Neuronal stem cell (in vitro differentiated cells): Measurements from ENCODE around the gene SMAD5.

Experiments
- DNase-seq: peaks from one replicate; pipeline ENCODE4 v3.0.0-alpha.2; 2013; ENCODE audit warnings: low spot score
- H2AFZ ChIP-seq: one replicate; pipeline ENCODE4 v1.6.1; 2013; ENCODE audit warnings: mild to moderate bottlenecking, low read length, inconsistent platforms
- H2AK5ac ChIP-seq: 2 replicates; pipeline ENCODE4 v1.6.1; 2013; ENCODE audit warnings: low read depth, mild to moderate bottlenecking, inconsistent platforms, low read length, moderate library complexity, mixed read lengths
- H2BK120ac ChIP-seq: 2 replicates; pipeline ENCODE4 v1.6.1; 2013; ENCODE audit warnings: low read depth, mild to moderate bottlenecking, inconsistent platforms, low read length, moderate library complexity, mixed read lengths
- H2BK12ac ChIP-seq: one replicate; pipeline ENCODE4 v1.6.1; 2013; ENCODE audit warnings: low read length, inconsistent platforms
- H2BK15ac ChIP-seq: 2 replicates; pipeline ENCODE4 v1.6.1; 2013; ENCODE audit warnings: mild to moderate bottlenecking, low read length, inconsistent platforms, mixed read lengths
- H2BK5ac ChIP-seq: one replicate; pipeline ENCODE4 v1.6.1; 2013; ENCODE audit warnings: inconsistent platforms, mild to moderate bottlenecking, low read length, moderate library complexity
- H3K14ac ChIP-seq: one replicate; pipeline ENCODE4 v1.6.1; 2013; ENCODE audit warnings: low read length, inconsistent platforms
- H3K18ac ChIP-seq: 2 replicates; pipeline ENCODE4 v1.6.1; 2013; ENCODE audit warnings: low read length, inconsistent platforms
- H3K23ac ChIP-seq: 2 replicates; pipeline ENCODE4 v1.6.1; 2013; ENCODE audit warnings: low read depth, mild to moderate bottlenecking, mixed read lengths, low read length, inconsistent platforms; ENCODE audit not compliant: poor library complexity
- H3K27ac ChIP-seq: replicated peaks from 3 replicates; pipeline ENCODE4 v1.5.1; 2013; ENCODE audit warnings: low read length, inconsistent platforms
- H3K27me3 ChIP-seq, 3 experiments: 2 replicates each; pipeline ENCODE4 v1.6.1; 2013; ENCODE audit warnings: low read length in 3 of 3, mild to moderate bottlenecking in 2 of 3, inconsistent platforms in 1 of 3, low read depth in 1 of 3, mixed read lengths in 1 of 3, moderate library complexity in 1 of 3; ENCODE audit not compliant: control insufficient read depth in 3 of 3, insufficient read depth in 3 of 3
- H3K36me3 ChIP-seq, 2 donors: replicated peaks in 1 of 2; 2 replicates each; pipeline ENCODE4 v1.6.1; 2013; ENCODE audit warnings: low read length in 2 of 2; ENCODE audit not compliant: control insufficient read depth in 2 of 2, insufficient read depth in 2 of 2
- H3K4ac ChIP-seq: 2 replicates; pipeline ENCODE4 v1.6.1; 2013; ENCODE audit warnings: inconsistent platforms, mild to moderate bottlenecking, low read length, moderate library complexity
- H3K4me1 ChIP-seq, 2 donors: 1 replicate in 1 of 2; 2 replicates in 1 of 2; pipeline ENCODE4 v1.6.1; 2013; ENCODE audit warnings: low read length in 2 of 2, low read depth in 1 of 2; ENCODE audit not compliant: control insufficient read depth in 2 of 2, insufficient read depth in 1 of 2
- H3K4me2 ChIP-seq: one replicate; pipeline ENCODE4 v1.6.1; 2013; ENCODE audit warnings: mild to moderate bottlenecking, low read length, inconsistent platforms; ENCODE audit not compliant: insufficient read depth, poor library complexity, severe bottlenecking
- H3K4me3 ChIP-seq, 2 donors: 2 replicates each; pipeline ENCODE4 v1.5.1; 2013; ENCODE audit warnings: low read length in 2 of 2, mild to moderate bottlenecking in 2 of 2, inconsistent platforms in 1 of 2, moderate library complexity in 1 of 2
- H3K79me1 ChIP-seq: one replicate; pipeline ENCODE4 v1.6.1; 2013; ENCODE audit warnings: low read depth, mild to moderate bottlenecking, inconsistent platforms, low read length, moderate library complexity
- H3K9ac ChIP-seq: one replicate; pipeline ENCODE4 v1.6.1; 2013; ENCODE audit warnings: mild to moderate bottlenecking, low read depth, low read length, inconsistent platforms; ENCODE audit not compliant: poor library complexity
- H3K9me3 ChIP-seq, 2 donors: replicated peaks in 1 of 2; 2 replicates each; pipeline versions ENCODE3 to v1.6.1; 2013; ENCODE audit warnings: low read length in 2 of 2, mild to moderate bottlenecking in 2 of 2, inconsistent platforms in 1 of 2, low read depth in 1 of 2, mixed read lengths in 1 of 2, moderate library complexity in 1 of 2; ENCODE audit not compliant: control insufficient read depth in 2 of 2, insufficient read depth in 1 of 2
- H4K8ac ChIP-seq: one replicate; pipeline ENCODE4 v1.6.1; 2013; ENCODE audit warnings: low read depth, mild to moderate bottlenecking, inconsistent platforms, low read length, moderate library complexity
- H4K91ac ChIP-seq: one replicate; pipeline ENCODE4 v1.6.1; 2013; ENCODE audit warnings: low read length, low read depth, mild to moderate bottlenecking, inconsistent platforms; ENCODE audit not compliant: poor library complexity
- WGBS, 2 donors: extraction: QIAGEN DNeasy Blood & Tissue Kit; methylation state at CpG; one replicate each; pipeline ENCODE4 v1.1.7; 2013; ENCODE audit warnings: missing lambda C conversion rate in 2 of 2, mixed read lengths in 1 of 2; ENCODE audit not compliant: insufficient read length in 2 of 2, insufficient replicate concordance in 1 of 2; ENCODE audit errors: extremely low coverage in 2 of 2; 5-methylcytosine and 5-hydroxymethylcytosine counted together

Gene SMAD5

DNA sequence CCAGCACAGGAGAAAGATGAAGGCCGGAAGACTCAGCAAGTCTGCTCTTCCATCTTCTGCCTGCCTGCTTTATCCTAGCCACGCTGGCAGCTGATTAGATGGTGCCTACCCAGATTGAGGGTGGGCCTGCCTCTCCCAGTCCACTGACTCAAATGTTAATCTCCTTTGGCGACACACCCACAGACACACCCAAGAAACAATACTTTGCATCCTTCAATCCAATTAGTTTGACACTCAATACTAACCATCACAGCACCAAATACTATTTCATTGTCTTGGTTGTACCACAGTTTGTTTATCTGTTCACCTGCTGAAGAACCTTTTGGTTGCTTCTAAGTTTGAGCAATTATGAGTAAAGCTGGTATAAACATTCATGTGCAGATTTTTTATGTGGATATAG is 36.6 kb downstream of the SMAD5 start:
- no CpG with 5 or more reads among the region's 3 CpGs for WGBS, 2 donors
- Histone ChIP-seq H3K36me3 (peaks cover 6 to 94% of the 10 kb centered on the region in 2 donors), H3K9ac (no peak overlapping the region), H4K8ac (no peak overlapping the region), H2BK120ac (no peak overlapping the region), H3K9me3 (peaks cover 0 to 5% of the 10 kb centered on the region in 2 donors), H3K27ac (no peak overlapping the region), H2BK12ac (no peak overlapping the region), H3K27me3 (no peaks in the 10 kb centered on the region), H4K91ac (no peak overlapping the region), H2AFZ (no peak overlapping the region), H2AK5ac (no peak overlapping the region), H3K79me1 (no peaks in the 10 kb centered on the region), H3K4me1 (no peaks in the 10 kb centered on the region), H3K4me2 (no peak overlapping the region), H3K23ac (no peak overlapping the region), H3K4me3 (no peak overlapping the region), H3K14ac (no peak overlapping the region), H2BK15ac (no peak overlapping the region), H3K18ac (no peak overlapping the region), H2BK5ac (no peak overlapping the region), H3K4ac (no peak overlapping the region)
- DNase-seq, result no peak

DNA sequence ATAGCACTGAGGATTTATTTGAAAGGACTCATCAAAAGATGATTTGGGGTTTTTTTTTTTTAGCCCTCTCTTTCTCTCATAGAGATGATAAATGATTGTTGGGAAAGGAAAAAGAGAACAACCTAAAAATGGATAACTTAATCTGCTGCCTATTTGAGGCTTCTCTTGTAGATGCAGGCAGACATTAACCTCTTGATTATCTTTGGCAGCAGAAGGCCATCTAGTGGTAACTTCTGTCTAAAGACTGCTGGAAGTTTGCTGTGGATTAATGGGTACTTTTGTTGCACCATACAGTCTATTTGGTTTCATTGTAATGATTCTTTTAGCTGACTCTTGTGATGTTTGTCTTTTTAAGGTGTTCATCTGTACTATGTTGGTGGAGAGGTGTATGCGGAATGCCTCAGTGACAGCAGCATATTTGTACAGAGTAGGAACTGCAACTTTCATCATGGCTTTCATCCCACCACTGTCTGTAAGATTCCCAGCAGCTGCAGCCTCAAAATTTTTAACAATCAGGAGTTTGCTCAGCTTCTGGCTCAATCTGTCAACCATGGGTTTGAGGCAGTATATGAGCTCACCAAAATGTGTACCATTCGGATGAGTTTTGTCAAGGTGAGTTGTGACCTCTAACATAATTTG is 41.5 kb downstream of the SMAD5 start:
- Histone ChIP-seq H4K91ac (no peak overlapping the region), H3K79me1 (peaks cover 2% of the 10 kb centered on the region), H2BK12ac (no peak overlapping the region), H2AFZ (no peak overlapping the region), H3K9me3 (peaks cover 0 to 4% of the 10 kb centered on the region in 2 donors), H3K4me1 (no peaks in the 10 kb centered on the region), H3K18ac (no peak overlapping the region), H2BK120ac (no peak overlapping the region), H3K27me3 (no peaks in the 10 kb centered on the region), H3K27ac (no peak overlapping the region), H2BK5ac (no peak overlapping the region), H3K4ac (no peak overlapping the region), H2AK5ac (no peak overlapping the region), H3K14ac (no peak overlapping the region), H3K36me3 (peaks cover 9 to 95% of the 10 kb centered on the region in 2 donors), H3K9ac (no peak overlapping the region), H3K4me3 (no peak overlapping the region), H4K8ac (no peak overlapping the region), H2BK15ac (no peak overlapping the region), H3K4me2 (no peak overlapping the region), H3K23ac (no peak overlapping the region)
- no peak for DNase-seq
- WGBS, 2 donors, result no CpG with 5 or more reads among the region's 2 CpGs

DNA sequence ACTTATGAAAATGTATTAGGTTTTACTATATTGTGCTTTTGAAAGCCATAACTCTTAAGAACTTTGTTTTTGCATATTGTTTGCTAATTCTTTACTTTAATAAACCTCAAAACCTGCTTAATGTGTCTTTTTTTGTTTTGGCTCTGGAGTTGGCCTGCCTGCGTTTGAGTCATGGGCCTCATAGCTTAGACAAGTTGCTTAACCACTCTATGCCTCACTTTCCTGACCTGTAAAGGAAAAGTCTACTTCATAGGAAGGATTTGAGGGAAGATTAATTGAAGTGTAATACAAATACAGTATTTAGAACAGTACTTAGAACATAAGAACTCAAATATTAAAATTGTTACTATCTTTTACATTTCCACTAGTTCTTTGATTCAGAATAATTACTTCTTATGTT is 50.0 kb downstream of the SMAD5 start:
- Histone ChIP-seq H4K8ac (no peak overlapping the region), H3K27ac (no peak overlapping the region), H4K91ac (no peak overlapping the region), H2BK15ac (no peak overlapping the region), H3K4me1 (no peaks in the 10 kb centered on the region), H3K79me1 (peaks cover 2% of the 10 kb centered on the region), H2AK5ac (no peak overlapping the region), H2BK120ac (no peak overlapping the region), H3K36me3 (peaks cover 2 to 73% of the 10 kb centered on the region in 2 donors), H2BK5ac (no peak overlapping the region), H3K4me3 (no peak overlapping the region), H3K9me3 (no peaks in the 10 kb centered on the region), H3K27me3 (no peaks in the 10 kb centered on the region), H3K4me2 (no peak overlapping the region), H2AFZ (no peak overlapping the region), H3K4ac (no peak overlapping the region), H3K23ac (no peak overlapping the region), H3K18ac (no peak overlapping the region), H2BK12ac (no peak overlapping the region), H3K9ac (no peak overlapping the region), H3K14ac (no peak overlapping the region)
- no peak for DNase-seq
- WGBS, 2 donors, result no CpG with 5 or more reads among the region's 1 CpG

DNA sequence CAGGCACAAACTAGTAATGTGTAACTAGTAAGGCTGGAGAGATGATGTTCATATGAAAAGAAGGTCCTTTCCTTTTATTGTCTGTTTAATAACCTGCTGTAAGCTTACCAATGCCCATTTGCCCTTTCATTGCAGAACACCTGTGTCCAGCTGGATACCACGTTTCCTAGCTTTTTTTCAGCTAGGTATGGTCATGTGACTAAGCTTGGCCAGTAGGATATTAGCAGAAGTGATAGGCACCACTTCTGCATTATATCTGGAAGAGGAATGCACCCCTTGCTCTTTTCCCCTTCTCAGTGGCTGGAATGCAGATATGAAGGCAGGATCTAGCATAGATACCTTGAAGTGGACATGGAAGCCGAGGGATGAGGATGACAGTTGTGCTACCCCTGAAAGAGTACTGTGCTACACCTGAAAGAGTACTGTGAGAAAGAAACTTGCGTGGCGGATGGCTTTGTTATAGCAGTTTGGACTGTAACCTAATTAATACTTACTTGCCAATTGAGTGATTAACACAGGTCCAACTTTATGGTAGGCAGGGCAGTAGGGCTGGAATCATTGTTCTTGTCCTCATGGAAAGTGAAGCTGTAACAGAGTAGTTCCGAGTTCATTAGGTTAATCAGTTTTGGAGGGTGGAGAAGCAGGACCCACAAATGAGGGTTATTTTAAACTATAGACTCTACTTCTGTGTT is 53.5 kb downstream of the SMAD5 start:
- Histone ChIP-seq H2AFZ (no peak overlapping the region), H3K79me1 (no peaks in the 10 kb centered on the region)
- WGBS, 2 donors, result no CpG with 5 or more reads among the region's 5 CpGs

More for the DNA sequence above, 53.5 kb downstream of the SMAD5 start:
- peaks cover 3 to 56% of the 10 kb centered on the region in 2 donors for H3K36me3 ChIP-seq
- no peaks in the 10 kb centered on the region for H3K9me3 ChIP-seq
- H3K4ac ChIP-seq, result no peak overlapping the region
- H4K91ac ChIP-seq, result no peak overlapping the region
- no peak overlapping the region for H3K27ac ChIP-seq
- H2AK5ac ChIP-seq, result no peak overlapping the region
- no peak overlapping the region for H3K9ac ChIP-seq
- H2BK12ac ChIP-seq, result no peak overlapping the region
- H3K4me3 ChIP-seq, result no peak overlapping the region
- H3K4me2 ChIP-seq, result no peak overlapping the region
- no peak overlapping the region for H4K8ac ChIP-seq
- no peak overlapping the region for H3K23ac ChIP-seq
- H3K27me3 ChIP-seq, result peaks cover under 1 to 17% (median 12%) of the 10 kb centered on the region in 3 experiments
- no peak overlapping the region for H3K14ac ChIP-seq
- H2BK15ac ChIP-seq, result no peak overlapping the region
- H3K18ac ChIP-seq, result no peak overlapping the region
- no peak overlapping the region for H2BK5ac ChIP-seq
- H2BK120ac ChIP-seq, result no peak overlapping the region
- no peaks in the 10 kb centered on the region for H3K4me1 ChIP-seq
- no peak for DNase-seq
